ENCODE results near the gene SRL. TPM values are rescaled to one million over a fixed set of nuclear protein-coding genes. Genes with fewer than 3 reads are reported as not detected.

SRL gene
- total and polyA plus RNA-seq, 2 of the 13 experiments (the other 11 are each of a cell fraction or from before 2014, with no cell fraction given): 0.05 TPM; not detected in 1

GRCh38 chr16:4253394-4254150 is 11.7 kb upstream of the SRL start (continued):
- no peak for TF ChIP-seq EED (CRISPR knock-in tag; IDR thresholded peaks at IDR 0.05)
- TF ChIP-seq ATF1 (CRISPR knock-in tag; IDR thresholded peaks at IDR 0.05): no peak
- TF ChIP-seq TSC22D2 (CRISPR knock-in tag; IDR thresholded peaks at IDR 0.05; ENCODE audit: borderline replicate concordance): peak; percentile 62; the same call in 1 of the 2 replicates
- TF ChIP-seq MED13 (CRISPR knock-in tag; IDR thresholded peaks at IDR 0.05): no peak
- TF ChIP-seq SOX5 (CRISPR knock-in tag; IDR thresholded peaks at IDR 0.05; ENCODE audit: borderline replicate concordance): peak; percentile 41
- no peak for TF ChIP-seq NBN (conservative IDR thresholded peaks at IDR 0.05)
- no peak for TF ChIP-seq ZNF652 (CRISPR knock-in tag; IDR thresholded peaks at IDR 0.05; ENCODE audit: borderline replicate concordance, low read depth)
- TF ChIP-seq SIX1 (CRISPR knock-in tag; IDR thresholded peaks at IDR 0.05; ENCODE audit: borderline replicate concordance): no peak
- TF ChIP-seq THRA (CRISPR knock-in tag; IDR thresholded peaks at IDR 0.05; ENCODE audit: borderline replicate concordance): 0 out of 2 replicates have a peak, but pooled peaks have one; percentile 22
- peak; percentile 24; the same call in 1 of the 2 replicates for TF ChIP-seq NR2C2 (CRISPR knock-in tag; IDR thresholded peaks at IDR 0.05; ENCODE audit: borderline replicate concordance)
- TF ChIP-seq LRRFIP1 (CRISPR knock-in tag; conservative IDR thresholded peaks at IDR 0.05): 0 out of 2 replicates have a peak, but pooled peaks have one; percentile 28
- TF ChIP-seq ZNF570 (CRISPR knock-in tag; IDR thresholded peaks at IDR 0.05; ENCODE audit: borderline replicate concordance): no peak
- TF ChIP-seq ZNF333 (CRISPR knock-in tag; IDR thresholded peaks at IDR 0.05; ENCODE audit: borderline replicate concordance): no peak
- no peak for TF ChIP-seq ZSCAN29 (CRISPR knock-in tag; conservative IDR thresholded peaks at IDR 0.05)
- TF ChIP-seq MNT (IDR thresholded peaks at IDR 0.05): peak; percentile 30; the same call in 1 of the 2 replicates
- 0 out of 2 replicates have a peak, but pooled peaks have one; percentile 81 for TF ChIP-seq KLF15 (CRISPR knock-in tag; IDR thresholded peaks at IDR 0.05; ENCODE audit: borderline replicate concordance)
- peak; percentile 2; the same call in 1 of the 2 replicates for TF ChIP-seq CREB1 (IDR thresholded peaks at IDR 0.05)
- TF ChIP-seq CREB1 (CRISPR knock-in tag; IDR thresholded peaks at IDR 0.05): no peak
- peak; percentile 87; the same call in 1 of the 3 replicates for TF ChIP-seq MXI1 (IDR thresholded peaks at IDR 0.05; ENCODE audit: borderline replicate concordance, low read depth, low read length)
- TF ChIP-seq ZNF75D (CRISPR knock-in tag; IDR thresholded peaks at IDR 0.05; ENCODE audit: borderline replicate concordance): no peak
- TF ChIP-seq KLF9 (CRISPR knock-in tag; IDR thresholded peaks at IDR 0.05; ENCODE audit: low read depth): no peak
- peak; percentile 76; the same call in 1 of the 2 replicates for TF ChIP-seq SRY (CRISPR knock-in tag; IDR thresholded peaks at IDR 0.05)
- no peak for TF ChIP-seq EZH2 (conservative IDR thresholded peaks at IDR 0.05; ENCODE audit: low read depth, low read length)
- peak; percentile 95 for TF ChIP-seq ZNF850 (CRISPR knock-in tag; conservative IDR thresholded peaks at IDR 0.05)
- TF ChIP-seq ZSCAN9 (CRISPR knock-in tag; IDR thresholded peaks at IDR 0.05; ENCODE audit: borderline replicate concordance): peak; percentile 37; the same call in 1 of the 2 replicates
- TF ChIP-seq PHF8 (CRISPR knock-in tag; IDR thresholded peaks at IDR 0.05): peak; percentile 92
- TF ChIP-seq RFX1 (IDR thresholded peaks at IDR 0.05): no peak

All from HepG2 (cell line).